Activated naive CD8-positive, alpha-beta T cell treated with anti-CD3 and anti-CD28 coated beads, Interleukin-2, amount 10 ng/mL, durations not matched to agents 7 days and 5 days (primary cell): ENCODE results near the gene MAPK7. TPM values are rescaled to one million over a fixed set of nuclear protein-coding genes. Genes with fewer than 3 reads are reported as not detected.

Experiments
- ATAC-seq: fragments of 150-1000 bp; cut with Tn5 transposase; one replicate; pipeline ENCODE4 v1.10.0; 2021; ENCODE audit warnings: low read depth, moderate library complexity
- POLR2A ChIA-PET: fragments of 350-600 bp; sonication (Branson Sonifier 250); formaldehyde crosslinking; loops from one replicate; lab custom pipeline; 2021; ENCODE audit warnings: antibody characterized with exemption; lab: Charles Lee
- DNase-seq: peaks from one replicate; pipeline ENCODE4 v3.0.0; 2021
- H3K27ac Mint-ChIP-seq: one replicate; pipeline ENCODE4 v1.8.0; 2022; ENCODE audit warnings: mild to moderate bottlenecking, mixed read lengths
- H3K27me3 Mint-ChIP-seq: one replicate; pipeline ENCODE4 v1.8.0; 2022; ENCODE audit warnings: mild to moderate bottlenecking, moderate library complexity, mixed read lengths
- H3K36me3 Mint-ChIP-seq: one replicate; pipeline ENCODE4 v1.8.0; 2021; ENCODE audit warnings: mild to moderate bottlenecking, mixed read lengths
- H3K4me1 Mint-ChIP-seq: one replicate; pipeline ENCODE4 v1.8.0; 2021; ENCODE audit warnings: mixed read lengths
- H3K4me3 Mint-ChIP-seq: one replicate; pipeline ENCODE4 v1.8.0; 2022; ENCODE audit warnings: mild to moderate bottlenecking, moderate library complexity, mixed read lengths
- H3K9me3 Mint-ChIP-seq: one replicate; pipeline ENCODE4 v1.8.0; 2021; ENCODE audit warnings: mixed read lengths
- total RNA-seq, 2 experiments: library from RNA; stranded (reverse); gene quantifications; one replicate each; pipeline ENCODE4 v1.2.3, GENCODE V29; 2021

MAPK7 gene
- total RNA-seq, 2 experiments from 2014 or later = 26.8 to 27.4 TPM

DNA sequence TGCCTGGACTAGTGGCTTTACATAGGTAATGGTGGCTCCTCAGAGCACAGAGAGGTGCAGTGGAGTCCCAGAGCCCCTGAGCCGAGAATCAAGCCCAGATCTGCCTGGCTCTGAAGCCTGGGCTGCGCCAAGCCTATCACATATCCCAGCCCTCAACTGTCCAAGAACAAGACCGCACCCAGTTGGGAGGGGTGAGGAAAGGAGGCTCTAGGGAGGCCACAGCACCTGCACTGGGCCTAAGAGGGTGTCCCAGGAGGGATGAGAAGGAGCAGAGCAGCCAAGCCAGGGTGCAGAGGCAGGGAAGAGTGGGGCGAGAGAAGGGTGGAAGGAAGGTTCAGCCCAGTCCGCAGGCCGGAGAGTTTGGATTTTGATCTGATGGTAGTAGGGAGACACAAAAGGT is 31.8 kb downstream of the MAPK7 start:
- Mint-ChIP-seq H3K27ac (no peak overlapping the region), H3K36me3 (no peaks in the 10 kb centered on the region), H3K27me3 (peaks cover 7% of the 10 kb centered on the region), H3K4me3 (no peak overlapping the region), H3K9me3 (no peaks in the 10 kb centered on the region), H3K4me1 (no peaks in the 10 kb centered on the region)
- ATAC-seq (no peak), DNase-seq (no peak)
- POLR2A ChIA-PET = no interaction called here

DNA sequence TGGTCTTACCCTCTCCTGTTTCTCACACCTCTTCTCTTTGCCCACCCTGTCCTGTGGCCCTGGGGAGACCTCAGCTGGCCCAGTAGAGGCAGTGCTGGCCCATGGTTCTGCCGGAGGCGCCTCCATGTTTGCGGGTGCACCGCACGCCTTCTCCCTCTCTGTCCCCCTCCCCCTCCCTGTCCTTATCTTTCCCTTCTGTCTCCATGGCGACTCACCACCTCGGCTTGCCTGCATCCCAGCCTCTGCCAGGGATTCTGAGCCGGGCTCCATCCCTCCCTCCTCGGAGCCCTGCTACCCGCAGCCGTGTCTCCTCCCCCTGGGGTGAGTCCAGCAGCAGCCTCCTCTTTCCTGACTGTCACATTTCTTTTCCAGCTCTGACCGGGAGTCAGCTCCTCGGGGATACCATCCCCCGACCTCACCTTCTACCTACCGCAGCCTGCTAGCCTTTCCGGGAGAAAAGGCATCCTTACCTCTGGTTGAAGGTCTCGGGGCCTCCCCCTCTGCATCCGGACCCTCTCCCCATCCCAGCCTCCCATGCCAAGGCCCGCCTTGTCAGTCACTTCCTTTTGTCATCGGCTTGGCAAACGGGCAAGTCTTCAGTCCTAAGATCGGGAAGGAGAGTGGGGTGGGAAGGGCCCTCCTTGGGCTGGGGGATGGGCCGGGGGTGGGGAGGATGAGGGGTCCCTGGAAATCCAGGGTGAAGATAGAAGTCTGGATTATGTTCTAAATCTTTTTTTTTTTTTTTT is 32.8 kb downstream of the MAPK7 start, which contains the start of gene RNF112:
RNF112 (plus strand) TSS at position 358 of the 746 bp plus-strand sequence; CDS start at position 535, 177 bp downstream.
- no peak within 1 kb of the TSS for H3K27ac Mint-ChIP-seq
- H3K36me3 Mint-ChIP-seq = no peaks in the 10 kb centered on the region
- no peaks in the 10 kb centered on the region for H3K4me1 Mint-ChIP-seq
- H3K9me3 Mint-ChIP-seq = no peaks in the 10 kb centered on the region
- H3K4me3 Mint-ChIP-seq = no peak within 1 kb of the TSS
- POLR2A ChIA-PET = no interaction called here
- H3K27me3 Mint-ChIP-seq = peaks cover 7% of the 10 kb centered on the region
- ATAC-seq = no peak
- DNase-seq = no peak

DNA sequence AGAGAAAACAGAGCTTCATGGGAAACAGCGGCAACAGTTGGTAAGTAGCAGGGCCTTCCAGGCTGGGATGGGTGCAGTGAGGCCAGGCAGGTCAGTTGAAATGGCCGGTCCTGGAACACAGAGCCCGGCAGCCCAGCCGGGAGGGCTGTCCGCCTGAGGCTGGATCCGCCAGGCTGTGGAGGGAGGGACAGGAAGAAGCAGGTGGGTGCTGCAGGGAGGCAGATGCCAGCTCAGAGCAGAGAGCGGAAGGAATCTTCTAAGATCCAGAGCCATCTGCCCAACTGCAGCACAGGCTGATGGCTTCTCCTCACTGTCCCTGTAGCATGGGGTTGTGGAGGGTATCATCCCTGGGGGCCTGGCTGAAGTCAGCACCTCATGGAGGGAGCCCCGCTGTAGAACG is 33.3 kb downstream of the MAPK7 start:
- ATAC-seq (no peak), DNase-seq (no peak)
- H3K27ac Mint-ChIP-seq = no peak overlapping the region
- H3K4me3 Mint-ChIP-seq = no peak overlapping the region
- peaks cover 9% of the 10 kb centered on the region for H3K27me3 Mint-ChIP-seq
- H3K4me1 Mint-ChIP-seq = no peaks in the 10 kb centered on the region
- H3K36me3 Mint-ChIP-seq = no peaks in the 10 kb centered on the region
- H3K9me3 Mint-ChIP-seq = no peaks in the 10 kb centered on the region
- POLR2A ChIA-PET = no interaction called here

DNA sequence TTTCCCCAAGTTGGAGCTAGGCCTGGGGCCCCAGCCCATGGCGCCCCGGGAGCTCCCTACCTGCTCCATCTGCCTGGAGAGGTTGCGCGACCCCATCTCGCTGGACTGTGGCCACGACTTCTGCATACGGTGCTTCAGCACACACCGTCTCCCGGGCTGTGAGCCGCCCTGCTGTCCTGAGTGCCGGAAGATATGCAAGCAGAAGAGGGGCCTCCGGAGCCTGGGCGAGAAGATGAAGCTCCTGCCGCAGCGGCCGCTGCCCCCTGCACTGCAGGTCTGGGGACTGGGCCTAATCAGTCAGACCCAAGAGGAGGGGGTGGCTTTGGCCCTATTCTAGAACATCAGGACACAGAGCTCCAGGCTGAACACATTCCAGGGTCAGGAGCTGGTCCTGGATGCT is 34.2 kb downstream of the MAPK7 start:
- no peaks in the 10 kb centered on the region for H3K9me3 Mint-ChIP-seq
- H3K4me1 Mint-ChIP-seq = no peaks in the 10 kb centered on the region
- no peak for ATAC-seq
- no peak overlapping the region for H3K4me3 Mint-ChIP-seq
- DNase-seq = no peak
- no peak overlapping the region for H3K27ac Mint-ChIP-seq
- POLR2A ChIA-PET = no interaction called here
- H3K36me3 Mint-ChIP-seq = no peaks in the 10 kb centered on the region
- H3K27me3 Mint-ChIP-seq = peaks cover 9% of the 10 kb centered on the region

DNA sequence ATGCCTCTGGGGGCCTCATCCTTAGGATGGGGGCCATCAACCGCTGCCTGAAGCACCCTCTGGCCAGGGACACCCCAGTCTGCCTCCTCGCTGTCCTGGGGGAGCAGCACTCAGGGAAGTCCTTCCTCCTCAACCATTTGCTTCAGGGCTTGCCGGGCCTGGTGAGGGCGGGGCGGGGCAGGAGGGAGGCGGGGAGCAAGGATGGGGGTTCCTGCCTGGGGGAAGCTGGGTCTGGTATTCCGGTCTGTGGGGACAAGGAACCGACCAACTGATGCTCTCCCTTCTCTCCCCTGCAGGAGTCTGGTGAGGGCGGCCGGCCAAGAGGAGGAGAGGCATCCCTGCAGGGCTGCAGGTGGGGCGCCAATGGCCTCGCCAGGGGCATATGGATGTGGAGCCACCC is 34.7 kb downstream of the MAPK7 start:
- ATAC-seq = no peak
- POLR2A ChIA-PET = no interaction called here
- no peaks in the 10 kb centered on the region for H3K36me3 Mint-ChIP-seq
- no peak for DNase-seq
- peaks cover 9% of the 10 kb centered on the region for H3K27me3 Mint-ChIP-seq
- H3K4me3 Mint-ChIP-seq = no peak overlapping the region
- no peaks in the 10 kb centered on the region for H3K9me3 Mint-ChIP-seq
- H3K4me1 Mint-ChIP-seq = no peaks in the 10 kb centered on the region
- no peak overlapping the region for H3K27ac Mint-ChIP-seq

DNA sequence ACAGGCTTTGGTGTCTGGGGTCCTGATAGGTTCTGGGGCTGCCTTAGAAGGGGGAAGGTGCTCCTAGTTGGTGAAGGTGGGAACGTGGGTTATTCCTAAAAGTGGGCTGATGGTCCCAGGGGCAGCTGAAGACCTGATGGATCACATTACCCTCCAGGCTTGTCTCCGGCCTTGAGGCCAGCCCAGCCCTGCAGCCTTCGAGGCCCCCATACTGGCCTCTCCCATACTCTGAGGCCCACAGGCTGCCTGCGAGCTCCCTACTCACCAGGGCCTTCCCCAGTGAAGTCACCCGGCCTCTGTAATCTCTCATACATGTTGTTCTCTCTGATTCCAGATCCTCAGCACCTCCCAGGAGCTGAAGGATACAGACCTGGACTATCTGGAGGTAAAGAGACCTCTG is 35.5 kb downstream of the MAPK7 start:
- H3K9me3 Mint-ChIP-seq = no peaks in the 10 kb centered on the region
- no peaks in the 10 kb centered on the region for H3K36me3 Mint-ChIP-seq
- DNase-seq = no peak
- H3K27ac Mint-ChIP-seq = no peak overlapping the region
- no peak overlapping the region for H3K4me3 Mint-ChIP-seq
- H3K27me3 Mint-ChIP-seq = peaks cover 9% of the 10 kb centered on the region
- no peak for ATAC-seq
- peaks cover 2% of the 10 kb centered on the region for H3K4me1 Mint-ChIP-seq
- POLR2A ChIA-PET = no interaction called here

DNA sequence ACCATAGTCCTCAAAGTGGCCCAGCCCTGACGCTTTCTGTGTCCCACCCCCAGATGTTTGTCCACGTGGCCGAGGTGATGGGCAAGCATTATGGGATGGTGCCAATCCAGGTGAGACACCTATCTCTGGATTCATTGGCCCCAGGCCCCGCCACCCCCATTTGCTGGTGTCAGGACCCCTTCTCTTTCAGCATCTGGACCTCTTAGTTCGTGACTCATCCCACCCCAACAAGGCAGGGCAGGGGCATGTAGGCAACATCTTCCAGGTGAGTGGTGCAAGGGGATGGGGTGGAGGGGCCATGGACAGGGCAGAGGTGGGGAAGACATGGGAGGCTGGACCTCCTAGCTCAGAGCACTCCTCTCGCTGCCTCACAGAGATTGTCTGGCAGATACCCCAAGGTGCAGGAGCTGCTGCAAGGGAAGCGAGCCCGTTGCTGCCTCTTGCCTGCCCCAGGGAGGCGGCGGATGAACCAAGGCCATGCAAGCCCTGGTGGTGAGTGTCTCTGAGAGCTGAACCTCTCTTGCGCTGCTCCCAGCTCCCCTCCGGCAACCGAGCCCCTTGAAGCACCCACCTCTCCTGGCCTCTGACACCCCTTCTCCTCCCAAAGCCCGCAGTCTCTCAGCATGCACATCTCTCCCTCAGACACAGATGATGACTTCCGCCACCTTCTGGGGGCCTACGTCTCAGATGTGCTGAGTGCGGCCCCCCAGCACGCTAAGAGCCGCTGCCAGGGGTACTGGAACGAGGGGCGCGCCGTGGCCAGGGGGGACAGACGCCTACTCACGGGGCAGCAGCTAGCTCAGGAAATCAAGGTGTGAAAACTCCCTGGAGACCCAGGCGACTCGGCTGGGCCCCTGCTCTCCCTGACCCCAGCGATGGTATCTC is 36.3 kb downstream of the MAPK7 start:
- Mint-ChIP-seq H3K27ac (no peak overlapping the region), H3K36me3 (no peaks in the 10 kb centered on the region), H3K4me1 (peaks cover 3% of the 10 kb centered on the region), H3K27me3 (peaks cover 5% of the 10 kb centered on the region), H3K9me3 (no peaks in the 10 kb centered on the region), H3K4me3 (no peak overlapping the region)
- DNase-seq = no peak
- POLR2A ChIA-PET = no interaction called here
- ATAC-seq = no peak

DNA sequence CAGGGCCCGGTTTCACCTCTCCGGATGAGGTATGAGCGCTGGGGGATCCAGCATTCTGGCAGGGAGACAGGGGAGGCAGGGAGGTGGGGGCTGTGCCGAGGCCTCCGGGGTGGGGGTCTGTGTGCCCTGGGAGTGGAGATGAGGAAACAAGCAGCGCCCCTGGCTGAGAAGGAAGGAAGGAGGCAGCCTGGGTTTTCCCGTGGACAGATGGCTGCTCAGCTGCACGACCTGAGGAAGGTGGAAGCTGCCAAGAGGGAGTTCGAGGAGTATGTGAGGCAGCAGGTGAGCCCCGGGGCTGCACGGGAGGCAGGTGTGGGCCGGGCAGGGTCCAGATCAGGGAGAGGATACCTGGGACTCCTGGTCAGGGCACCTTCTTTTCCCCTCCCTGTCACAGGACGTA is 37.0 kb downstream of the MAPK7 start:
- H3K36me3 Mint-ChIP-seq = no peaks in the 10 kb centered on the region
- H3K4me1 Mint-ChIP-seq = peaks cover 3% of the 10 kb centered on the region
- DNase-seq (no peak), ATAC-seq (no peak)
- no peak overlapping the region for H3K27ac Mint-ChIP-seq
- H3K9me3 Mint-ChIP-seq = no peaks in the 10 kb centered on the region
- POLR2A ChIA-PET = no interaction called here
- peaks cover 5% of the 10 kb centered on the region for H3K27me3 Mint-ChIP-seq
- no peak overlapping the region for H3K4me3 Mint-ChIP-seq

DNA sequence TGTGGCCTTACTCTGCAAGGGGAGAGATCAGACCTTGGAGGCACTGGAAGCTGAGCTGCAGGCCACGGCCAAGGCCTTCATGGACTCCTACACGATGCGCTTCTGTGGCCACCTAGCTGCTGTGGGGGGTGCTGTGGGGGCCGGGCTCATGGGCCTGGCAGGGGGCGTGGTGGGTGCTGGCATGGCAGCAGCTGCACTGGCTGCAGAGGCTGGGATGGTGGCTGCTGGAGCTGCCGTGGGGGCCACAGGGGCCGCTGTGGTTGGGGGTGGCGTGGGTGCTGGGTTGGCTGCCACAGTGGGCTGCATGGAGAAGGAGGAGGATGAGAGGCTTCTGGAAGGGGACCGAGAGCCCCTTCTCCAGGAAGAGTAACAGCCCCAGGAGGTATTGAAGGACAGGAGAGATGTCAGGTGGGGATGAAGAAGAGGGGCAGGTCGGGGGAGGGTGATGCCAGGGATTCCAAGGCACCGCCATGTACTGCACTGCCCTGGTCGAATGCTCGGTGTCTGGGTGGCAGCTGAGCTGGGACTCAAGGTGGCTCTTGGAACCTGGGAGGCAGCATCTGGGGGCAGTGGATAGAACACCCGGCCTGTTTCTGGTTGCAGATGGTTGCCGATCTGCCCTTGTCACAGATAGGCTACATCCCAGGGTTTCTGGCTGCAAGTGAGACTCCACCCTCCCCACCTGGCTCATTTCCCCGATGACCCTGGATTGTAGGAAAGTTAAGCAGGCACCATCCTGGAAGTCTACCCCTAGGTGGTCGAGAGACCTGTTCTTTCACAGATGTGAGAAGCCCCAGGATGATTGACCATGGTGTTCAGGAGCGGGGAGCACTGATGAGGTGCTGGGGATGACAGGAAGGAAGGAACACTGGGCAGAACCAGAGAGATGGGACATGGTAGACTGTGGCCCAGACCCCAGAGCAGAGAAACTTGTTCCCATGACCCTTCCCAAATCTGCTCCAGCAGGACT is 37.8 kb downstream of the MAPK7 start:
- Mint-ChIP-seq H3K9me3 (no peaks in the 10 kb centered on the region), H3K36me3 (no peaks in the 10 kb centered on the region), H3K4me1 (peaks cover 3% of the 10 kb centered on the region), H3K27ac (no peak overlapping the region), H3K27me3 (peaks cover 6% of the 10 kb centered on the region), H3K4me3 (no peak overlapping the region)
- POLR2A ChIA-PET = no interaction called here
- ATAC-seq (no peak), DNase-seq (no peak)

DNA sequence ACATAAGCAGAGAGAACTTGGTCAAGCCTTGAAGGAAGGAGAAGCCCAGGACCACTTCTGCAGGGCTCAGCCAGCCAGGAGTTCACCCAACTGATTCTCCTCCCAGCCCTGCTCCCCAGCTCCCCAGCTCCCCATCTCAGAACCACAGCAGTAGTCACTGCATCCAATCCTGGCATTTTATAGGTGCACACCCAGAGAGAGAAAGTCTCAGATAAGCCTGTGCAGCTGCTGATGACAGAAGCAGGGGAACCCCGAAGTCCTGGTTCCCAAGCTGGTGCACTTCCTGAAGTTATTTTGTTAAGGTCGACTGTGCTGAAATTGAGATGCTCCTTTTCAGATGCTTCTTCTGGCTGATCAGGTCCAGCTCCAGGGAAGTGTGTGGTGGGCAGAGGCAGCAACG is 39.3 kb downstream of the MAPK7 start:
- no peak for DNase-seq
- no peak overlapping the region for H3K27ac Mint-ChIP-seq
- POLR2A ChIA-PET = no interaction called here
- peaks cover 9% of the 10 kb centered on the region for H3K27me3 Mint-ChIP-seq
- no peaks in the 10 kb centered on the region for H3K9me3 Mint-ChIP-seq
- peaks cover 3% of the 10 kb centered on the region for H3K4me1 Mint-ChIP-seq
- no peak overlapping the region for H3K4me3 Mint-ChIP-seq
- H3K36me3 Mint-ChIP-seq = no peaks in the 10 kb centered on the region
- no peak for ATAC-seq

DNA sequence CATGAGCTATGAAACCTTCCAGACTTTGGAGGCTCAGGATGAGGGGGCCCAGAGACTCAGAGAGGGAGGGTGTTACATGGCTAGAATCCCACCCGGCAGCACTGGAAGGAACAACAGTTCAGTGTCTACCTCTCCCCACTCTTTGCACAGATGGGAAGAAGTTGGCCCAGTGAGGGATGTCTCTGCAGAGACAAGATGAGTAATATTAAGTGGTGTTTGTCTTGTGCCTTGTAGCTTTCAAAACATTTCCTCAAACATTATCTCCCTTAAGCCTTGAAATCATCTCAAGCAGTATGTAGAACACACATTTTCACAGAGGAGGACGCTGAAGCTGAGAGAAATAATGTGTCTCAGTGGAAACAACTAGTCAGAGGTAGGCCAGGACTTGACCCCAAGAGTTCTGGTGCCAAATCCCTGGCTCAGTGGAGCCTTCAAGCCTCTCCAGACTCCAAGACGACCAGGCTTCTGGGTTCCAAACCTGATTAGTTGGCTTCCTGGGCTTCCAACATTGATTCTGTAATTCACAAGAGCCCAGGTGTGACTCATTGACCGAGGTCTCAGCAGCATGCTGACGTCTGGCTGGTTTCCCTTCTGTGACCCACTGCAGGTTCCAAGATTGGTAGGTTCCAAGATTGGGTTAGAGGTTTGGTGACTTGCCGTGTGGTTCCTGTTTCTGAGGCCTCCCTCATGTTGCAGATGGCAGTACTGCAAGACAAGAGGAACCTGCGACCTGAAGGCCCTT is 40.1 kb downstream of the MAPK7 start:
- DNase-seq (no peak), ATAC-seq (no peak)
- no peaks in the 10 kb centered on the region for H3K36me3 Mint-ChIP-seq
- no peak overlapping the region for H3K4me3 Mint-ChIP-seq
- H3K27me3 Mint-ChIP-seq = peaks cover 9% of the 10 kb centered on the region
- POLR2A ChIA-PET = no interaction called here
- H3K27ac Mint-ChIP-seq = no peak overlapping the region
- no peaks in the 10 kb centered on the region for H3K9me3 Mint-ChIP-seq
- H3K4me1 Mint-ChIP-seq = peaks cover 3% of the 10 kb centered on the region

DNA sequence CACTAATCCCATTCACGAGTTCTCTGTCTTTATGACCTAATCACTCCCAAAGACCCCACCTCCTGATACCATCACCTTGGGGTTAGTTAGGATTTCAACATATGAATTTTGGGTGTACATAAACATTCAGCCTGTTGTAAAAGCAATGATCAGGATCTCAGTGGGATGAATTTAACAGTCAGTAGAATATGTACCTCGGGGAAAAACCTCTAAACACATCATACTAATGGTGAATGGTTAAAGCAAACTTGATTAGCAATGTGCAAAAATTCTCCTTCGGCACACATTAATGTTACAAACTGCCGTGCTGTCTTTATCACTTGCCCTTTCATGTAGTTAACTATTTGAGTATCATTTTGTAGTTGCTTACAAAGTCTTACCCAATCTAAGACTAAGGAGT is 42.9 kb downstream of the MAPK7 start:
- no peak overlapping the region for H3K4me3 Mint-ChIP-seq
- peaks cover 1% of the 10 kb centered on the region for H3K36me3 Mint-ChIP-seq
- H3K27ac Mint-ChIP-seq = no peak overlapping the region
- POLR2A ChIA-PET = no interaction called here
- H3K27me3 Mint-ChIP-seq = peaks cover 12% of the 10 kb centered on the region
- peaks cover 3% of the 10 kb centered on the region for H3K4me1 Mint-ChIP-seq
- no peak for ATAC-seq
- no peaks in the 10 kb centered on the region for H3K9me3 Mint-ChIP-seq
- no peak for DNase-seq
